HG03469 (cell line): ENCODE measurements around the gene PRXL2B.
"Not testable (repeated sequence)": the region's sequence is repeated elsewhere in the genome, so short reads cannot be mapped to it uniquely, and the experiment has no call there.

Experiments
- ATAC-seq: cut with Tn5 transposase; IDR thresholded peaks from one replicate; pipeline ENCODE4 v1.9.1; 2021; ENCODE audit warnings: mild to moderate bottlenecking, moderate library complexity, moderate number of reproducible peaks; ENCODE audit not compliant: unreplicated experiment

PRXL2B gene, protein sequence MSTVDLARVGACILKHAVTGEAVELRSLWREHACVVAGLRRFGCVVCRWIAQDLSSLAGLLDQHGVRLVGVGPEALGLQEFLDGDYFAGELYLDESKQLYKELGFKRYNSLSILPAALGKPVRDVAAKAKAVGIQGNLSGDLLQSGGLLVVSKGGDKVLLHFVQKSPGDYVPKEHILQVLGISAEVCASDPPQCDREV

DNA sequence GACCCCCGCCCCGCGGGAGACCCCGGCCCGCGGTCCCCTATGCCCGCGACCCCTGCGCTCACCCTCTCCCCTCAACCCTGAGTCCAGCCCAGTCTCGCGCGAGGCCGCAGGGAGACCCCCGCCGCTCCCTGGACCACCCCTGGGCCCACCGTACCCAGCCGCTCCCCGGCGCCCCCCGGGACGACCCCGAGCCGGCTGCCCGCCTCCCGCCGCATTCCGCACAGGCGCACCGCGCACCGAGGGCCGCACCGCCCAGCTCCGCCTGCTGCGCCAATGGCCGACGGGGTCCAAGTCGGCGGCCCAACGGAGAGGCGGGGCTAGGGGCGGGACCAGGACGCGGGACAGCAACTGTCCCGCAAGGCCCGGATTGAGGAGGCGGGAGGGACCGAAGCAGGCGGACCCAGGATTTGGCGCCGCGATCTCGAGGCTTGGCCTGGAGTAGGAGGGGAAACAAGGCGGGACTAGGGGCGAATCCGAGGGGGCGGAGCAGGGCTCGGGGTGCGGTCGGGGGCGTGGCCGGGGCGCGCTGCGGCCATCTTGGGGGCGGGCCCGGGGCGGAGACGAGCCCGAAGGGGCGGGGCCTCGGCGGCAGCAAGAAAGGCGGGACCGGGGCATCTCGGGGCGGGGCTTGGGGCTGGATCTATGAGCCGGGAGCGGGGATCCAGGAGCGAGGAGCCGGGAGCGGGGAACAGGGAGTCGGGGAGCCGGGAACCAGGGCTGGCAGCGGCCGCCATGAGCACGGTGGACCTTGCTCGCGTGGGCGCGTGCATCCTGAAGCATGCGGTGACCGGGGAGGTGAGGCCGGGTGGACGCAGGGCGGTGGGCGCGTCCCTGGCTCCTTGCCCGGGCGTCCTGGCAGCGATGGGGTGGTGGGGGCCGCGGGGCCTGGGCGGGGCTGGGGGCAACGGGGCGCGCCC lies at the start of gene PRXL2B:
Gene PRXL2B (plus strand): TSS at position 624 of the 917 bp plus-strand sequence. CDS start 109 bp downstream, at position 733.
- ATAC-seq = peak; percentile 35

DNA sequence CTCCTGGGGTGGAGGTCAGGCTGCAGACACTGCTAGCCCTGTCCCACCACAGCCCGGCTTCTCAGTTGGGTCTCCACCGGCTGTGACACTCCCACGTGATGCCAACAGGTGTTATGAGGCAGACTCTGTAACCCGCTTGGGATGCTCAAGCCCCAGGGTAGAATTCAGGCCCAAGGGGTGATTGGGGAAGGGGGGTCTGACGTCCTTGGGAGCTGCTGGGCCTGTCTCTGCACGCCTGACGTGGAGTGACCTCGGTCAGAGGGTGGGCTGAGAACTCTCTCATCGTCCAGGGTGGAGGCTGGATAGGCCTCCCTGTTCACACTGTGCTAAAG lies 48.8 kb upstream of the PRXL2B start:
- no peak for ATAC-seq

DNA sequence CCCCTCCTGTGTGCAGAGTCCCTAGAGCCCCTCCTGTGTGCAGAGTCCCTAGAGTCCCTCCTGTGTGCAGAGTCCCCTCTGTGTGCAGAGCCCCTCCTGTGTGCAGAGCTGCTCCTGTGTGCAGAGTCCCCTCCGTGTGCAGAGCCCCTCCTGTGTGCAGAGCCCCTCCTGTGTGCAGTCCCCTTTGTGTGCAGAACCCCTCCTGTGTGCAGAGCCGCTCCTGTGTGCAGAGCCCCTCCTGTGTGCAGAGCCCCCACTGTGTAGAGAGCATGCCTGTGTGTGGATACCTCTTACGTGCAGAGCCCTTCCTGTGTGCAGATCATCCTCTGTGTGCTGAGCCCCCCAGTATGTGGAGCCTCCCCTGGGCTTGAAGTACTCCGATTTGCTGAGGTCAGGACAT lies 48.2 kb upstream of the PRXL2B start:
- ATAC-seq = no peak

DNA sequence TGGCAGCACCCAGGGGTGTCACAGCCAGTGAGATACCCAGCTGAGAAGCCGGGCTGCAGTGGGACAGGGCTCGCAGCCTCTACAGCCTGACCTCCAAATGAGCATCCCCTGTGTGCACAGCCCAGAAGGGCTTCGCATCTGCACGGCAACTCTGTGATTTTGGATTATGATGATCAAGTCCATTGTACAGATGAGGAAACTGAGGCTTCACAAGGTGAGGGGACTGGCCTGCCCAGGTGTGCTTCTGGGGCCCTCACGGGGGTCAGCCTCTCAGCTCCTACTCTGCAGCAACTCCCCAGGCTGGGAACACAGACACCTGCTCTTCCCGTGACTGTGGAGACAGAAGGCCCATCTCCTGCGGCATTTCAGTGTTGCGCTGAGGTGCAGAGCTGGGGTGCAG lies 47.7 kb upstream of the PRXL2B start:
- no peak for ATAC-seq

DNA sequence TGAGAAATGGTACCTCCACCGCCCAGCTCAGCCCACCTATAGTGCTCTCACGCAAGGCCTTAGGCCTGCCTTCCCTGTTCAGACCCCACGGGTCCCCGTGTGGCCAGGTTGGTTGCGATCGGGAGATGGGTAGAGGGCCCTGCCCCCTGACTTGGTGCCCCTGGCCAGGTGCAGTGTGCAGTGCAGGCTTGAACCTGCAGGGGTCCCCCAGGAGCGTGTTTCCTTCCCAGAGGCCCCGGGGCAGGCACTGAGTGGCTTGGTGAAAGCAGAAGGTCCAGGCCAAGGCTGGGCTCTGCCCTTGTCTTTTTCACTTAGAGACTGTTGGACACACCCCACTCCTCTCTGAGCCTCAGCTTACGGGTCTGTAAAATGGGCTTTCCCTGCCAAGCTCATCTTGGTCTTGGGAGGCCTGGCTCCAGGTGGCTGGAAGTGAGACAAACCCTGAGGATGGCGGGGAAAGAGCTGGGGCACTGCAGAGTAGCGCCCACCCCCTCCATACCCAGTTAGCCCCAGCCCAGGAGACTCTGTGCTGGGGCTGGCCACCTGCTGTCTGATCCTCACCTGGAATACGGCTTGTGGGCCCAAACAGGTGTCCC lies 47.2 kb upstream of the PRXL2B start:
- ATAC-seq = no peak

DNA sequence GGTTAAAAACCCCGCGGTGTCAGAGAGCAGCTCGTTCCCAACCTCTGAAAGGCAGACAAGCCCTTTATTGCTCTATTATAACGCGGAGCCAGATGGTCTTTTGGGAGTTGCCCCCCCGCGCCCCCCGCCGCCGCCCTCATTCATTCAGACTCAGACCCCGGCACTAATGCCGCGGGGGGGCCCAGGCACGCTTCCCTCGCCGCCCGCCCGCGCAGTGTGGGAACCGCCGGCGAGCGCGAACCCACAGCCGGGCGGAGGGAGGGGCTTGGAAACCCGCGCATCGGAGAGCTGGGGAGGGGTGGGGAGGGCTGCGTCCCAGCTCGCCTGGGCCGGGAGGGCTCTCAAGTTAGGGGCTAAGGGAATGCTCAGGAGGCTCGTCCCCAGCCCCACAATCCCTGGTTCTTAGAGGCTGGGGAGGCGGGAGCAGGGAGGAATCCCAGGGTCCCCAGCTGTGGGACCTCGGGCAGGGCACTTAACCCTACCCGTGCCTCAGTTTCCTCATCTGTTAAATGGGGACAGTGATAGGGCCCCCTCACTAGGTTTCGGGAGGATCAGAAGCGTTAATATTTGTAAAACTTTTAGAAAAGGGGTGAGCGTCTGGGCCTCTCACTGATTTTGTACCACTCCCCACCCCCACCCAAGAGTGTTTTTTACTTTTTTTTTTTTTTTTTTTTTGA lies 45.6 kb upstream of the PRXL2B start:
- no peak for ATAC-seq

DNA sequence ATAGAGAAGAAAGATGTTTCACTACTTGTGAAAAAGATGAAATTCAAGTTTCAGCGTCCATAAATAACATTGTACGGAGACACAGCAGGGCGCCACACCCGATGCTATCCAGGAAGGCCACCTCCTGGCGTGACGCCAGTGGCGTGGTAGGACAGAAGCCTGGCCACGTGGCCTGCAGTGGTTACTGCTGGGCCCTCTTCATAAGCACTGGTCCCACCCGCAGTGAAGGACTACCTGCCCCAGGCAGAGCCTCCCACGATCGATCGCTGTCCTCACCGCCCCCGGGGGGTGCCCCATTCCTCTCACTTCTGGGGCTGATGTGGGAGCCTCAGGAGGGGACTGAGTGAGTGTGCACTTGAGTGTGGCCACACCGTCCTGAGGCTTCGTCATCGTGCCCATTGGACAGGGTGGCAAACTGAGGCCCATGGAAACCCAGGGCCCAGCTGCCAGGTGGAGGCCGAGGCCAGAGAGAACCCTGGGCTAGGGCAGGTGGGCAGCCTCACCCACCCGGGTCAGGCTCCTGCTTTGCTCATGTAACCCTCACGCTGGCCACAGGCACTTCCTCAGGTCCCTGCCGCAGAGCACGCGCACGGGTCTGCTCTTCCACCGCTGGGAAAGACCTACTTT lies 44.8 kb upstream of the PRXL2B start:
- ATAC-seq = no peak

DNA sequence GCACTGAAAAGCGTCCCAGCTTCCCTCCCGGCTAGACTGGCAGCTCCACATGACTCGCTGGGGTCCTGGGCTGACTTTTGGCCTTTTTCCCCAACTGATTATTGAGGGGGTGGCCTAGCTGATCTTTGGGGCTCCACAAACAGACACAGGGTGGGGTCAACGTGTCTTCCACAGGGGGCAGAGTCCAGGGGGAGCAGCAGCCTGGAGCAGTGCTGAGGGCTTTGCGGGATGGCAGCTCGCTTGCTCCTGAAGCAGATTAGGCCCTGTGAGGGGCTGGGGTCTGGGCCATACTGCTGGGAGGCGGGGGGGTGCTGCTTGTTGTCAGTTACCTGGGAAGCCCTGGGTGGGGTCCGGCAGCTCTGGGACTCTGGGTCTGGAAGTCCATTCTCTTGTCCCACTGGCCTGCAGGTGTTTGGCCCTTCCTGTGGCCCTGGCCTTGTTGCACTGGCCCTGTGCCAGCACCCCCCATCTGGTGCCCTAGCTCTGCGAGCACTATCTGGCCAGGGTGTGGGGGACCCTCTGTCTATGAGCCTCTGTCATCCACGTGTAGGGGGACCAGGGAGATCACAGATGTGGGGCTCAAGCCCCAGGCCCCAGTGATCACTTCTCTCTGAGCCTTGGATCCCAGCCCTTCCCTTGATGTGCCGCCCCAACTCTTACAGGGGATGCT lies 44.2 kb upstream of the PRXL2B start:
- ATAC-seq = no peak

DNA sequence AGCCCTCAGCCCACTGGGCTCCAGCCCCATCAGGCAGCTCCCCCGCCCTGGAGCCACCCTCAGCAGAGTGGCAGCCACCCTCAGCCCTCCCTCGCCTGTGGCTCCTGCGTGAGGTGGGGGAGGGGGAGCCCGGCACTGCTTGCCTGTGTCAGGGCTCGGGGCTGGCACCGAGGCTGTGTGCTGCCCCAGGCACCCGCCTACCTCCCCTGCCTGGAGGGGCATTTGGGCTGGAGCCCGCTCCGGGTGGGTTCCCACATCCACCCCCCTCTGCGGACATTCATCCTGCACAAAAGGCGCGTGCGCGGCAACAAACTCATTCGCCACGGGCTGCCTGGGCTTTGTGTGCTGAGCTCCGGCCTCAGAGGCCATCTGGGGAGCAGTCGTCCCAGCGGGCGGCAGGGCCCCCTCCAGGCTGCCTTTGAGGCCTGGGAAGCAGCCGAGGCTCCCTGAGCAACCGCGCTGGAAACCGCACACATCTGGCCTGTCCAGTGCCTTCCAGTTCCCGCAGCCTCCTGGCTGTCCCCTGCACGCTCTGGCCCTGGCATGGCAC lies 43.0 kb upstream of the PRXL2B start:
- ATAC-seq = no peak

DNA sequence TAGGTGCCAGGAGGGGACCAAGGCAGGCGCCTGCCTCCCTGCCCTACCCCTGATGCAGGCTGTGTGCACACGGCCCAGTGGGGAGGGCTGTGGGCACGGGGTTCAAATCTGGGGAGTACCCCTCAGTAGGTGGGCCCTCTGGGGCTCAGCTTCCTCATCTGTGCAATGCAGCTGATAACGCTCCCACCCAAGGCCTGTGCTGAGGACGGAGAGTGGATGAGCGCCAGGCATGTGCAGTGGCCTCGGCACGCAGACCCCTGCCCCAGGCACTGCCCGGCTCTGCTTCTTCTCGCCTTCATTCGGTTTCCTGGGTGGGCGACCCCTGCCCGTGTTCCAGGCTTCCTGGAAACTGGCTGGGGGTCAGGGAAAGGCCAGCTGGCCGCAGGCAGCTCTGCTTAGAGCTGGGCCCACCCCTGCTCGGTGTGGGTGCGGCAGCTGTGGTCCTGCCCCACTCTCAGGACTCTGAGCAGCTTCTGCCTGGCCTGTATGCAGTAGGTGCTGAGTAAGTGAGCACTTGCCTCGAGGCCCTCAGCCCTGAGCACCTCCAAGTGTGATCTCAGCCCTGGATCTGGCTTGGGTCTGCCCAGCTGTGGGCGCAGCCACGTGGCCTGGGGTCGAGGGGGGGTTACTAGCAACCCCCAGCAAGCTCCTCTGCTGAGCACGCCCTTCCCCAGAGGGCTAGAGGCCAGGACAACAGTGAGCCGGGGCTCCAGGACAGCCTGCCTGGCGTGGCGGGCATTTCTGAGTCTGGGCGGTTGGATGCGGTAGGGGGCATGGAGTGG lies 42.3 kb upstream of the PRXL2B start:
- ATAC-seq = no peak

DNA sequence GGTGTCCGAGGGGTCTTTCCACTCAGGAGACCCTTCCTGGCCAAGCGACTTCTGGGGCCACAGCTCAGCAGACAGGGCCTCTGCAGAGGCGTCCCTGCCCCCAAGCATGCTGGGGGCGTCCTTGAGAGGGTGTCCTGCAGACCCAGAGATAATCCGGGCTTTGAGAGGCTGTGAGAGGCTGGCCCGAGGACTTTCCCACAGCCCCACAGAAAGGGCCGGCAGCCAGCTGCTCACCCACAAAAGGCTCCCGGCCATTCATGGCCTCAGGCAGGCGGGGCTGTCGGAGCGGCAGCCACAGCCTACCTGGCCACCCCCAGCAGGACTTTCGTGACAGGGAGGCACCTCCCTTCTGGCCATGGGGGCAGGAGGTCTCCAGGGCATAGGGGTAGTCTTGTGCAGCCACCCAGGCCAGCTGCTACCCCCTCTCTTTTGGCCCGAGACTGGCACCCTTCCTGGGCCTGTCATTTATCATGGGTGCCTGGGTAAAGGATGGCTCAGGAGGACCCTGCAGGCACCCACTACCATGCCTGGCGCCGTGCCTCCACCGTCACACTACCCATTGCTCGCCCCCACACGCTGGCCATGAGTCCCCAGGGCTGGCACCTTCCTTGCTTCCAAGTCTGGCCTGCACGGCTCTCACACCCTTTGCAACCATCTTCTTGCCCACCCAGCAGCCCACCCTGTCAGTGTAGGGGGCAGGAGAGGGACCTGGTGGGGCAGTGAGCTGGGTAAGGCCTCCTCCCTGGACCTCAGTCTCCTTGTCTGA lies 41.5 kb upstream of the PRXL2B start:
- no peak for ATAC-seq

DNA sequence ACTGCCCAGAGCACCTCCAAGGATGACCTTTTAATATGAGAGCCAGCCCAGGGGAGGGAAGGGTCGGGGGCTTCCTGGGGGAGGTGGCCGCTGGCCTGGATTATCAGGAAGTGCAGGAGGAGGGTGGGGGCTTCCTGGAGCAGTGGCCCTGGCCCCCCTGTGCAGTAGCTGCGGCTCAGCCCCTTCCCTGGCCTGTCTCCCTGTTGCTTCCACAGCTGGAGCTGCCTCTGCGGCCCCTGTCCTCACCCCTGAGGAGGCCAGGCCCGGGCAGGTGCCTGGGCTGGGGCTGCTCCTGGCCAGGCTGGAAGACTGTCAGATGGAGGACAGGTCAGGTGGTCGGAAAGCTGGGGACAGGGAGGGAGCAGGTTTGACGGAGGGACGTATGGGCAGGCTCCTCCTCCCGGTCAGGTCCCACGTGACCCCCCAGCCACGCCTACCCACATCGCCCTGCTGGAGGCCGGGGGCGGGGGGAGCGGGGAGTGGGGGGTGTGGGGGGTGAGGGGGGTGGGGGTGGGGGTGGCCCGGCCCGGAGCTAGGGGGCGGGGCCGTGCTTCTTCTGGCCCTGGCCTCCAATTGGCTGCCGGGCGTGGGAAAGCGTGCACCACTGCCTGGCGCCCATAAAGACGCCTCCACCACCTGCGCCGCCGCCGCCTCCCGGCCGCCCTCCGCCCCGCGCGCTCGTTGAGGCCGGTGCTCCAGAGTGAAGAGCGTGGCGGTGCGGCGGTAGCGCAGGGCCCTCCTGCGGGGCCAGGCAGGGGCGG lies 40.6 kb upstream of the PRXL2B start:
- no peak for ATAC-seq

DNA sequence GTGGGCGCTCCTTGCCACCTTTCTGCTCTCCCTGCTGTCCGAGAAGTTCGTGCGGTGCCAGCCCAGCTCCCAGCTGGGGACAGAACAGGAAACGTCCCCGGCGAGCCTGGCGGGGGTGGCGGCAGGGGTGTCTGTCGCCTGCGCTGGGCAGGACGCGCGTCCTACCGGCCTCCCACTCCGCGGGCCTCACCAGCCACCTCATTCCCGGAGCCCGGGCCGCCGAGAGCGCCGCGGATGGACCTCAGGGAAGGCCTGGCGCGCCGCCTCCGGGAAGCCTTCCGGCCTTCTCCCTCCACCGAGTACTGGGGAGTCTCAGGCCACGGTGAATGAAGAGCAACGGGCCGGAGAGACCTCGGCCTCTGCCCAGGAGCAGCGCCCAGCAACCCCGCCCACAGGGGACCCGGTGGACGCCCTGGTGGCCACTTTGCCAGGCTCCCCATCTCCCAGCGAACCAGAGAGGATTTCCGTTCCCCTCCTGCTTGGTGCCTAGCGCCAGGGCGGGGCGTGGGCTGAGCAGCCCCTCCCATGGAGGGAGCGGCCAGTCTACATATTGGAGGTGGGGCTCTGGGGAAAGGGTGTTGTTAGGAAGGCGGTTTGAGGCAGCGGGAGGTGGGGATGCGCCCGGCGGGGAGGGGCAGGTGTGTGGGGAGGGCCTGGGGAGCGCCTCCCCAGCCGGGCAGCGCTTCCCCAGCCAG lies 39.9 kb upstream of the PRXL2B start:
- peak; percentile 24 for ATAC-seq

DNA sequence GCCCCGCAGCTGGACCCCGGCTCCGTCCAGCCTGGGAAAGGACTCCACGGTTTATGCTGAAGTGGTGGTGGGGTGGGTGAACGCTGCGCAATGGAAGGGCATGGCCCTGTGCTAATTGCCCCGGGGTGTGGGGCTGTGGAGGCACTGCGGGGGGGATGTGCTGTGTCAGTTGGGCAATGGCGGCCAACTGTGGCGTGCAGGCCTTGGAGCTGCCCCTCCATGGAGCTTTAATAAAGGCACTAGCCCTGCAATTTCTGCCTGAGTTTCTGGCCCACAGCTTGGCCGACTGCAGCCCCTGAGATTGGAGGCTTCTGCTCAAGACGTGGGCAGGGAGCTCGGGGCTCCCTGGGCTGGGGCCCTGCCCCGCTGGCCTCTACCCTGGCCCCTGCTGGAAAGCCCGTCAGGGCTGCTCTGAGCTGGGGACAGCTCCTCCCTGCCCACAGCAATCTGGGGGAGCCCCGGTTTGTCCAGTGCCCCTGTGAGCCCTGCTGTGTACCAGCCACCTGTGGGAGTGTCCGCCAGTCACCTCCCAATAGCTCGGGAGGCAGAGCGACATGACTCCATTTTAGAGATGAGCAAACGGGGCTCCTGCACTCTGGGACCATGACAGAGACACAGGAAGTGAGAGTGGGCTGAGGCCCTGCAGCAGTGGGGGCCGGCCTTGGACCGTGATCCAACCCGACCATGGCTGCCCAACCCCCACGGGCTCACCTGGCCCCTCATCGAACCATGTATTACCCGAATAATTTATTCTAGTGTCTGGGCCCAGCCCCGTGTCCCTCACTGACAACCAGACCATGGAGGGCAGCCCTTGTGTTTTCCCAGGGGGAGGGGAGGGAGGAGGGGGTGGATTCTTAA lies 39.1 kb upstream of the PRXL2B start:
- peak; percentile 0 for ATAC-seq

DNA sequence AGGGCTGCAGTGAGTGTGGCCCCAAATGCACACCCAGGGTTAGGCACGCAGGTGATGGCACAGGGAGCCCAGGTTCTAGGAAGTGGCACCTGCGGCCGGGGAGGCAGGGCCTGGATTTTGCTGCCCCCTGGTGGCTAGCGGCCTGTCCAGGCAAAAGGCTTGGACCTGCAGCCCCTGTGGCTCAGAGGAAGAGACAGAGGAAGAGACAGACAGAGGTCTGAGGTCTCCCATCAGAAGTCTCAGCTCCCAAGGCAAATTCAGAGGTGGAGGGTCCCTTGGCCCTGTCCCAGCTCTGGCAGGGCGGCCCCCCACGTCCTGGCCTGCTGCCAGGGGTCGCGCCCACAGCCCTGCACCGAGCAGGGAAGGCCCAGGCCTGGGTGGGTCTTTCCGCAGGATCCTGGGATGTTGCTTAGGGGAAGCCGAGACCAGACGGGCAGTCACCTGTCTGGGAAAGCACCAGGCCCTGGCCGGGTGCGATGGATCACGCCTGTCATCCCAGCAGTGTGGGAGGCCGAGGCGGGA lies 38.4 kb upstream of the PRXL2B start:
- ATAC-seq = no peak

DNA sequence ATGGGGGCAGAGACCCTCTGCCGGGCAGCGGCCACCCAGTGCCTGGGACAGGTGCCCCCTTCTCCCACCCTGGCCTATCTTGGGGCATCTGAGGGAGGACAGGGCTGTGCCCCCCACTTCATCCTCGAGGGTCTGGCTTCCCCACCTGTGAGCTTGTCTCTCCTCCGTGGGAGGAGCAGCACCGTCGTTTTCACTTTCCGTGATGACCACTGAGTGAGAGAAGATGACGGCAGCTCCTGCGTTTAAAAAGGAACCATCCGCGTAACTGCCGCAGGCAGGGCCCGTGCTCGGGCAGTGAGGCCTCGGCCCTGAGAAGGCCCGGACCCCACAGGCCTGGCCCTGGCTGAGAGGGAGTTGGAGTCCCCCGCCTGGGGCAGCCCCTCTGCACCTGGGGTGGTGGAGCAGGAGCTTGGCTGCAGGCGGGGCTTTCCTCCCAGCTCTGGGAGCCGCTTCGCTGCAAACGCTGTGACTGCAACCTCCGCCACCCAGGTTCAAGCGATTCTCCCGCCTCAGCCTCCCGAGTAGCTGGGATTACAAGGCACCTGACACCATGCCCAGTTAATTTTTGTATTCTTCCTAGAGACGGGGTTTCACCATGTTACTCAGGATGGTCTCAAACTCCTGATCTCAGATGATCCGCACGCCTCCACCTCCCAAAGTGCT lies 37.1 kb upstream of the PRXL2B start:
- not testable (repeated sequence) for ATAC-seq
